ENCODE measurements around the gene GTF3C5.

- TF ChIP-seq CTCF (IDR thresholded peaks at IDR 0.05; ENCODE audit: low read depth, low read length, poor library complexity, severe bottlenecking) (no peak), EZH2phosphoT487 (IDR thresholded peaks at IDR 0.05; ENCODE audit: borderline replicate concordance, low read length) (no peak)
Observed at GRCh38 chr9:133008824-133009223, 22.0 kb upstream of the GTF3C5 start.

All from DOHH2 (cell line).